Measurements from ENCODE around the gene SETBP1.

SETBP1 gene

DNA sequence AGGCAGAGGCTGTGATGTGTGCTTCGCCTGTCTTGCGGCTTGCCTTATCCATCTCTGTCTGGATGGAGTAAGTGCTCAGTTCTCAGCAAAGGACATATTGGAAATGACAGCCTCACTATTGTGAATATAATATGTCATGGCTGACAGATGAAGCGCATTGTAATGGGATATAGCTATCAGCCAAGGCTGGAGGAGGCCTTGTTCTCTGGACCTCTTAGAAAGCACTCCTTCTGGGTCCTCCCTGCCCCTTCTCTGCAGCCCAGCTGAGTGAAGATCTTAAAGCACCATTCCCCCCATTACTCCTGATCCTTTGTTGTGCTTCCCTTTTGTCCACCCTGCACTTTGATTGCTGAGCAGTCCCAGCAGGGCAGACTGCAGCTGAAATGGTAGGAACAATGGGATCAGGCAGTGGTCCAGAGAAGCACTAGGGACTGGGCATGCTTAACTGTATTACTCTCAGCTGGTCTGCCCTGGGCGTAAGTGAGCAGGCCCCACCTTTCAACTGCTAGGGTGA lies 265.3 kb downstream of the SETBP1 start:
- no peak for DNase-seq
- Histone ChIP-seq H3K27ac (ENCODE audit: insufficient read depth in 1 of 2, low read depth in 1 of 2, low read length in 2 of 2, poor library complexity in 1 of 2, severe bottlenecking in 2 of 2) (no peak overlapping the region), H3K36me3 (ENCODE audit: control insufficient read depth in 4 of 4, insufficient read depth in 4 of 4, low read length in 3 of 4) (peaks cover 0 to 13% (median 6%) of the 10 kb centered on the region in 4 experiments), H3K27me3 (replicated peaks in 2 of 5; ENCODE audit: control insufficient read depth in 4 of 5, insufficient read depth in 5 of 5, low read length in 4 of 5) (no peaks in the 10 kb centered on the region), H3K9me3 (ENCODE audit: control extremely low read depth in 1 of 5, control insufficient read depth in 4 of 5, insufficient read depth in 2 of 5, low read depth in 1 of 5, low read length in 4 of 5) (no peaks in the 10 kb centered on the region), H3K4me1 (ENCODE audit: control extremely low read depth in 1 of 4, control insufficient read depth in 4 of 4, insufficient read depth in 4 of 4, low read length in 3 of 4) (no peaks in the 10 kb centered on the region), H3K4me3 (ENCODE audit: control insufficient read depth in 1 of 7, extremely low read depth in 1 of 7, insufficient read depth in 4 of 7, low read depth in 2 of 7, low read length in 6 of 7) (no peak overlapping the region)
- ChIA-PET POLR2A (no interaction called here), CTCF (no interaction called here)
- WGBS (ENCODE audit: insufficient coverage), result 100% methylated on average over 1 of the region's 4 CpGs

DNA sequence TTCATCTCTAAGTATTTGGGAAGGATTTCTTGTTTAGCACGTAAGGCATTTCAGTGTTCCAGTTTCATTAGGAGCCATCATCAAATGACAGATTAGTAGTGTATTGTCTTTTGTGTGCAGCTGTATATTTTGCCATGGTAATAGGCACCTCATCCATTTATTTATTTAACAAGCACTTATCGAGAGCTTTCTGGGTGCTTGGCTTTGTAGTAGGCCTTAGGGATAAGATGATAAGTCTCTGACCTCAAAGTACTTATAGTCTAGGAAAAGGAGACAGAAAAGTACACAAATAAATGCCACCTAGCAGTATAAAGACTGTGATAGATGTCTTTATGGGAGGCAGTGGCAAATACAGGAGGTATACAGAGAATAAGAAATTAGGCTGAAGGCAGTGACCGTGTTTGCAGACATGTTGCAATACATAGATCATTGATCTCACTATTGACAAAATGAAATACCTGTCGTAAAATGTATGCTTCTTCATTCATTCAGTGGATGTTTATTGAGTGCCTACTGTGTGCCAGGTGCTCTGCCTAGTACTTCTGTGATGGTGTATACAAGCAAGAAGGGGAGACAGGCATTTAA lies 265.9 kb downstream of the SETBP1 start:
- no CpG with 5 or more reads among the region's 4 CpGs for WGBS (ENCODE audit: insufficient coverage)
- CTCF ChIA-PET, result no interaction called here
- Histone ChIP-seq H3K9me3 (ENCODE audit: control extremely low read depth in 1 of 5, control insufficient read depth in 4 of 5, insufficient read depth in 2 of 5, low read depth in 1 of 5, low read length in 4 of 5) (no peaks in the 10 kb centered on the region), H3K27ac (ENCODE audit: insufficient read depth in 1 of 2, low read depth in 1 of 2, low read length in 2 of 2, poor library complexity in 1 of 2, severe bottlenecking in 2 of 2) (no peak overlapping the region), H3K4me3 (ENCODE audit: control insufficient read depth in 1 of 7, extremely low read depth in 1 of 7, insufficient read depth in 4 of 7, low read depth in 2 of 7, low read length in 6 of 7) (no peak overlapping the region), H3K36me3 (ENCODE audit: control insufficient read depth in 4 of 4, insufficient read depth in 4 of 4, low read length in 3 of 4) (peaks cover 0 to 20% (median 5%) of the 10 kb centered on the region in 4 experiments), H3K4me1 (ENCODE audit: control extremely low read depth in 1 of 4, control insufficient read depth in 4 of 4, insufficient read depth in 4 of 4, low read length in 3 of 4) (no peaks in the 10 kb centered on the region), H3K27me3 (replicated peaks in 2 of 5; ENCODE audit: control insufficient read depth in 4 of 5, insufficient read depth in 5 of 5, low read length in 4 of 5) (no peaks in the 10 kb centered on the region)
- POLR2A ChIA-PET, result no interaction called here
- no peak for DNase-seq

DNA sequence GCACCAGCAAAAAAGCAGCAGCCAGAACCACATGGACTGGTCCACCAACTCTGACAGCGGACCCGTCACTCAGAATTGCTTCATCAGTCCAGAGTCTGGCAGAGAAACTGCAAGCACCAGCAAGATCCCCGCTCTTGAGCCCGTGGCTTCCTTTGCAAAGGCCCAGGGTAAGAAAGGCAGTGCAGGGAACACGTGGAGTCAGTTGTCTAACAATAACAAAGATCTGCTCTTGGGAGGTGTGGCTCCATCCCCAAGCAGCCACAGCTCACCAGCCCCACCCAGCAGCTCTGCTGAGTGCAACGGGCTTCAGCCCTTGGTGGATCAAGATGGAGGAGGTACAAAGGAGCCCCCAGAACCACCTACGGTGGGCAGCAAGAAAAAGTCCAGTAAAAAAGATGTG lies 269.3 kb downstream of the SETBP1 start:
- no peaks in the 10 kb centered on the region for H3K27me3 ChIP-seq (replicated peaks in 2 of 5; ENCODE audit: control insufficient read depth in 4 of 5, insufficient read depth in 5 of 5, low read length in 4 of 5)
- no peak for DNase-seq
- no peaks in the 10 kb centered on the region for H3K4me1 ChIP-seq (ENCODE audit: control extremely low read depth in 1 of 4, control insufficient read depth in 4 of 4, insufficient read depth in 4 of 4, low read length in 3 of 4)
- H3K27ac ChIP-seq (ENCODE audit: insufficient read depth in 1 of 2, low read depth in 1 of 2, low read length in 2 of 2, poor library complexity in 1 of 2, severe bottlenecking in 2 of 2), result no peak overlapping the region
- ChIA-PET CTCF (no interaction called here), POLR2A (no interaction called here)
- no peak overlapping the region for H3K4me3 ChIP-seq (ENCODE audit: control insufficient read depth in 1 of 7, extremely low read depth in 1 of 7, insufficient read depth in 4 of 7, low read depth in 2 of 7, low read length in 6 of 7)
- 88% methylated on average over 6 of the region's 7 CpGs for WGBS (ENCODE audit: insufficient coverage)
- peaks cover 0 to 2% (median 0%) of the 10 kb centered on the region in 5 experiments for H3K9me3 ChIP-seq (ENCODE audit: control extremely low read depth in 1 of 5, control insufficient read depth in 4 of 5, insufficient read depth in 2 of 5, low read depth in 1 of 5, low read length in 4 of 5)
- peaks cover 0 to 32% (median 11%) of the 10 kb centered on the region in 4 experiments for H3K36me3 ChIP-seq (ENCODE audit: control insufficient read depth in 4 of 4, insufficient read depth in 4 of 4, low read length in 3 of 4)

DNA sequence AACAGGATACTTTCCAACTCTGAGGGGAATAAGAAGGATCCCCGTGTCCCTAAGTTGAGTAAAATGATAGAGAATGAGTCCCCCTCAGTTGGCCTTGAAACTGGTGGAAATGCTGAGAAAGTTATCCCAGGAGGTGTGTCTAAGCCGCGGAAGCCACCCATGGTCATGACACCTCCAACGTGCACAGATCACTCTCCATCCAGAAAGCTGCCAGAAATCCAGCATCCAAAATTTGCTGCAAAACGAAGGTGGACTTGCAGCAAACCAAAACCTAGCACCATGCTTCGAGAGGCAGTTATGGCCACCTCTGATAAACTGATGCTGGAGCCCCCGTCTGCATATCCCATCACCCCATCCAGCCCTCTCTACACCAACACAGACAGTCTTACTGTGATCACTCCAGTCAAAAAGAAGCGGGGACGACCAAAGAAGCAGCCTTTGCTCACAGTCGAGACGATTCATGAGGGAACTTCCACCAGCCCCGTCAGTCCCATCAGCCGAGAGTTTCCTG lies 270.1 kb downstream of the SETBP1 start:
- CTCF ChIA-PET, result no interaction called here
- peaks cover 0 to 32% (median 11%) of the 10 kb centered on the region in 4 experiments for H3K36me3 ChIP-seq (ENCODE audit: control insufficient read depth in 4 of 4, insufficient read depth in 4 of 4, low read length in 3 of 4)
- POLR2A ChIA-PET, result no interaction called here
- no peaks in the 10 kb centered on the region for H3K27me3 ChIP-seq (replicated peaks in 2 of 5; ENCODE audit: control insufficient read depth in 4 of 5, insufficient read depth in 5 of 5, low read length in 4 of 5)
- H3K27ac ChIP-seq (ENCODE audit: insufficient read depth in 1 of 2, low read depth in 1 of 2, low read length in 2 of 2, poor library complexity in 1 of 2, severe bottlenecking in 2 of 2), result no peak overlapping the region
- peaks cover 0 to 2% (median 0%) of the 10 kb centered on the region in 5 experiments for H3K9me3 ChIP-seq (ENCODE audit: control extremely low read depth in 1 of 5, control insufficient read depth in 4 of 5, insufficient read depth in 2 of 5, low read depth in 1 of 5, low read length in 4 of 5)
- H3K4me3 ChIP-seq (ENCODE audit: control insufficient read depth in 1 of 7, extremely low read depth in 1 of 7, insufficient read depth in 4 of 7, low read depth in 2 of 7, low read length in 6 of 7), result no peak overlapping the region
- DNase-seq, result no peak
- WGBS (ENCODE audit: insufficient coverage), result 97% methylated on average over 13 of the region's 13 CpGs
- no peaks in the 10 kb centered on the region for H3K4me1 ChIP-seq (ENCODE audit: control extremely low read depth in 1 of 4, control insufficient read depth in 4 of 4, insufficient read depth in 4 of 4, low read length in 3 of 4)

DNA sequence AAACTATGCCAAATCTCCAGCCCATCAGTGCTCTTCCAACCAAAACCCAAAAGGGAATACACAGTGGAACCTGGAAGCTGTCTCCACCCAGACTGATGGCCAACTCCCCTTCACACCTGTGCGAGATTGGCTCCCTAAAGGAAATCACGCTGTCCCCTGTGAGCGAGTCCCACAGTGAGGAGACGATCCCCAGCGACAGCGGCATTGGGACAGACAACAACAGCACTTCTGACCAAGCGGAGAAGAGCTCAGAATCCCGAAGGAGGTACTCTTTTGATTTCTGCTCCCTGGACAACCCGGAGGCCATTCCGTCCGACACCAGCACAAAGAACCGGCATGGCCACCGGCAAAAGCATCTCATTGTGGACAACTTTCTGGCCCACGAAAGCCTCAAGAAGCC lies 271.1 kb downstream of the SETBP1 start:
- H3K9me3 ChIP-seq (ENCODE audit: control extremely low read depth in 1 of 5, control insufficient read depth in 4 of 5, insufficient read depth in 2 of 5, low read depth in 1 of 5, low read length in 4 of 5), result peaks cover 0 to 2% (median 0%) of the 10 kb centered on the region in 5 experiments
- 99% methylated on average over 14 of the region's 14 CpGs for WGBS (ENCODE audit: insufficient coverage)
- peaks cover 0 to 32% (median 11%) of the 10 kb centered on the region in 4 experiments for H3K36me3 ChIP-seq (ENCODE audit: control insufficient read depth in 4 of 4, insufficient read depth in 4 of 4, low read length in 3 of 4)
- no peaks in the 10 kb centered on the region for H3K4me1 ChIP-seq (ENCODE audit: control extremely low read depth in 1 of 4, control insufficient read depth in 4 of 4, insufficient read depth in 4 of 4, low read length in 3 of 4)
- no peak overlapping the region for H3K4me3 ChIP-seq (ENCODE audit: control insufficient read depth in 1 of 7, extremely low read depth in 1 of 7, insufficient read depth in 4 of 7, low read depth in 2 of 7, low read length in 6 of 7)
- no peak for DNase-seq
- no peak overlapping the region for H3K27ac ChIP-seq (ENCODE audit: insufficient read depth in 1 of 2, low read depth in 1 of 2, low read length in 2 of 2, poor library complexity in 1 of 2, severe bottlenecking in 2 of 2)
- no peaks in the 10 kb centered on the region for H3K27me3 ChIP-seq (replicated peaks in 2 of 5; ENCODE audit: control insufficient read depth in 4 of 5, insufficient read depth in 5 of 5, low read length in 4 of 5)
- ChIA-PET CTCF (no interaction called here), POLR2A (no interaction called here)

DNA sequence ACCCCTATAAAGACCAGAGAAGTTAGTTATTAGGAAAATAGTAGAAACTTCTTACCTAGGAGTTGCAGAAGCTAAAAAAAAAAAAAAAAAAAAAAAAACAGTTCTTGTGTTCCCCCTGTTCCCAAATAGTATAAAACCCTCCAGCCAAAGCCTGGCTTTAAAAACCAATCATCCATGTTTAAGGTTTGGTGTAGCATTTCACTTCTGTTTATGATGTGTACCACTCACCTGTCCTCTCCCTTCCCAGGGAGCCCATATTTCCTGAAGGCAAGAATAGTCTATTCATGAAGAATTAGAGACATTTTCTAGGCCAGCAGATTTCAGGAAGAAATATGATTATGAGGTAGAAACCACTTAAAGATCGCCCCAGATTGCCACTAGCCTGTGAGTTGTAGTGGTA lies 273.6 kb downstream of the SETBP1 start:
- no peaks in the 10 kb centered on the region for H3K4me1 ChIP-seq (ENCODE audit: control extremely low read depth in 1 of 4, control insufficient read depth in 4 of 4, insufficient read depth in 4 of 4, low read length in 3 of 4)
- H3K27me3 ChIP-seq (replicated peaks in 2 of 5; ENCODE audit: control insufficient read depth in 4 of 5, insufficient read depth in 5 of 5, low read length in 4 of 5), result no peaks in the 10 kb centered on the region
- H3K36me3 ChIP-seq (ENCODE audit: control insufficient read depth in 4 of 4, insufficient read depth in 4 of 4, low read length in 3 of 4), result peaks cover 0 to 32% (median 12%) of the 10 kb centered on the region in 4 experiments
- CTCF ChIA-PET, result no interaction called here
- peaks cover 0 to 2% (median 0%) of the 10 kb centered on the region in 5 experiments for H3K9me3 ChIP-seq (ENCODE audit: control extremely low read depth in 1 of 5, control insufficient read depth in 4 of 5, insufficient read depth in 2 of 5, low read depth in 1 of 5, low read length in 4 of 5)
- POLR2A ChIA-PET, result no interaction called here
- no CpG with 5 or more reads among the region's 1 CpG for WGBS (ENCODE audit: insufficient coverage)
- no peak overlapping the region for H3K27ac ChIP-seq (ENCODE audit: insufficient read depth in 1 of 2, low read depth in 1 of 2, low read length in 2 of 2, poor library complexity in 1 of 2, severe bottlenecking in 2 of 2)
- no peak for DNase-seq
- H3K4me3 ChIP-seq (ENCODE audit: control insufficient read depth in 1 of 7, extremely low read depth in 1 of 7, insufficient read depth in 4 of 7, low read depth in 2 of 7, low read length in 6 of 7), result no peak overlapping the region

DNA sequence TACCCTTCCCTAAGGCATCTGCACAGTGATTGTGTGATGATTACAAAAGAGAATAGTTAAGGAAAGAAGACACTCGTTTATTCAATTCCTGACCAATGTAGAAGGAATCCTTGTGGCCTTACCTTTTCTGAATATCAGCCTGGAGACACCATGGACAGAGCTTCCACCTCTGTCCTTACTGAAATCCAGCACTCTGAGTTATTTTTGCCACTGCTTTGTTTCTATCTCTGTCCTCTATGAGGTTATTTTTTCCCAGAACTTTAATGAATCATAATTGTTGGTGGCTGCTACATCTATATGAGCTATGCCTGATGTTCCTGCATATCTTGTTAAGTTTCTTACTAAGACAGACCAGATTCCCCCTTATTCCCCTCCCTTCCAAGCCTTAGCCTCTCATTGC lies 275.1 kb downstream of the SETBP1 start:
- DNase-seq, result no peak
- no peaks in the 10 kb centered on the region for H3K4me1 ChIP-seq (ENCODE audit: control extremely low read depth in 1 of 4, control insufficient read depth in 4 of 4, insufficient read depth in 4 of 4, low read length in 3 of 4)
- CTCF ChIA-PET, result interaction anchor here (1.0 to 2.1 kb wide), 2 partner anchors 13 to 20 kb away, joined by 3 to 4 read pairs; no protein-coding TSS in a partner anchor
- H3K27ac ChIP-seq (ENCODE audit: insufficient read depth in 1 of 2, low read depth in 1 of 2, low read length in 2 of 2, poor library complexity in 1 of 2, severe bottlenecking in 2 of 2), result no peak overlapping the region
- peaks cover 0 to 2% (median 0%) of the 10 kb centered on the region in 5 experiments for H3K9me3 ChIP-seq (ENCODE audit: control extremely low read depth in 1 of 5, control insufficient read depth in 4 of 5, insufficient read depth in 2 of 5, low read depth in 1 of 5, low read length in 4 of 5)
- 100% methylated on average over 1 of the region's 1 CpG for WGBS (ENCODE audit: insufficient coverage)
- no peak overlapping the region for H3K4me3 ChIP-seq (ENCODE audit: control insufficient read depth in 1 of 7, extremely low read depth in 1 of 7, insufficient read depth in 4 of 7, low read depth in 2 of 7, low read length in 6 of 7)
- POLR2A ChIA-PET, result no interaction called here
- H3K27me3 ChIP-seq (replicated peaks in 2 of 5; ENCODE audit: control insufficient read depth in 4 of 5, insufficient read depth in 5 of 5, low read length in 4 of 5), result no peaks in the 10 kb centered on the region
- peaks cover 0 to 20% (median 7%) of the 10 kb centered on the region in 4 experiments for H3K36me3 ChIP-seq (ENCODE audit: control insufficient read depth in 4 of 4, insufficient read depth in 4 of 4, low read length in 3 of 4)
